Neural progenitor cell (in vitro differentiated cells): ENCODE results near the gene SCYL2.

Source experiments
- EZH2 ChIP-seq: fragments of 200-600 bp; sonication (generic); IDR thresholded peaks from 2 replicates; pipeline ENCODE4 v1.6.1; 2017; ENCODE audit warnings: antibody characterized with exemption, mild to moderate bottlenecking, moderate library complexity
- EZH2phosphoT487 ChIP-seq: fragments of 200-600 bp; sonication (generic); IDR thresholded peaks from 2 replicates; pipeline ENCODE4 v1.6.1; 2017; ENCODE audit warnings: antibody characterized with exemption
- TF ChIP-seq, protein P1 (sequence below): fragments of 200-600 bp; sonication (generic); IDR thresholded peaks from 2 replicates; pipeline ENCODE4 v1.5.1; 2017; ENCODE audit warnings: antibody characterized with exemption, mild to moderate bottlenecking

DNA sequence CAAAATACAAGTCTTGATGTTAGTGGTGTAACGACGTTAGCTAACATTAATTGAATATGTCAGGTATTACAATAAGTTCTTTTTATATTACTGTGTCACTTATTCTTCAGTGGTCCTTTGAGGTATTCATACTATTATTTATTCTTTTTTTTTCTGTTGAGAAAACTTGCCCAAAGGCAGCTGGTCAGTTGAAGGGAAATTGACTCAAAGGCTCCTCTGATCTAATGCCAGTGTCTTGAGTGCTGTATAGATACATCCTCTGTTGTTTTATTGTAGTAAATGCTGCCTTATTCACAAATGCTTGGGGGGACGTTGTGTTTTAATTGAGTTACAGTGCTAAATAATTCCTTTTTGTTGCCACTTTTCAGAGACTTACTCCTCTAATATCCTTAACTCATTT, 23.0 kb downstream of the SCYL2 start:
- TF ChIP-seq, protein P1, sequence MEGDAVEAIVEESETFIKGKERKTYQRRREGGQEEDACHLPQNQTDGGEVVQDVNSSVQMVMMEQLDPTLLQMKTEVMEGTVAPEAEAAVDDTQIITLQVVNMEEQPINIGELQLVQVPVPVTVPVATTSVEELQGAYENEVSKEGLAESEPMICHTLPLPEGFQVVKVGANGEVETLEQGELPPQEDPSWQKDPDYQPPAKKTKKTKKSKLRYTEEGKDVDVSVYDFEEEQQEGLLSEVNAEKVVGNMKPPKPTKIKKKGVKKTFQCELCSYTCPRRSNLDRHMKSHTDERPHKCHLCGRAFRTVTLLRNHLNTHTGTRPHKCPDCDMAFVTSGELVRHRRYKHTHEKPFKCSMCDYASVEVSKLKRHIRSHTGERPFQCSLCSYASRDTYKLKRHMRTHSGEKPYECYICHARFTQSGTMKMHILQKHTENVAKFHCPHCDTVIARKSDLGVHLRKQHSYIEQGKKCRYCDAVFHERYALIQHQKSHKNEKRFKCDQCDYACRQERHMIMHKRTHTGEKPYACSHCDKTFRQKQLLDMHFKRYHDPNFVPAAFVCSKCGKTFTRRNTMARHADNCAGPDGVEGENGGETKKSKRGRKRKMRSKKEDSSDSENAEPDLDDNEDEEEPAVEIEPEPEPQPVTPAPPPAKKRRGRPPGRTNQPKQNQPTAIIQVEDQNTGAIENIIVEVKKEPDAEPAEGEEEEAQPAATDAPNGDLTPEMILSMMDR, result no peak
- TF ChIP-seq EZH2 (no peak), EZH2phosphoT487 (no peak)
